ENCODE results near the gene SHB.

SHB gene

DNA sequence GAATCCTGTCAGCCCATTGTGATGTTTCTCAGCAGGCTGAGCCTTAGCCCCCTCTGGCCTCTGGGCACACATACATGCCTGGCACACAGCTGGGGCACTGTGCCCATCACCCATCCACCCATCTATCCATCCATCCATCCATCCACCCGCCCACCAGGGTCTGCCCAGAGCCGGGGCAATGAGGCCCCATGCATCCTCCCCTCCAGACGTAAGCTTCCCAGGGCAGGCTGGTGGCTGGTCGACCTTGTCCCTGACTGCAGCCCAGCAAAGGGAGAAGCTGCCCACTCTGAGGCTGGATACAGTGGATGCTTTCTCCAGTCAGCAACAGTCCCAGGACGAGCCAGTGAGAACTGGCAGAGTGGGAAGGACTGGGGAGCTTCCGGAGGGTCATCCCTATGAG lies 144.0 kb downstream of the SHB start:
- Histone ChIP-seq H3K27ac (ENCODE audit: extremely low read depth, low read depth, low read length) (no peak overlapping the region), H3K4me1 (ENCODE audit: control insufficient read depth, insufficient read depth, low read length) (no peaks in the 10 kb centered on the region), H3K9me3 (ENCODE audit: control insufficient read depth, insufficient read depth, low read depth, low read length) (no peaks in the 10 kb centered on the region), H3K36me3 (ENCODE audit: control insufficient read depth in 2 of 2, insufficient read depth in 1 of 2, low read length in 2 of 2) (peaks cover 0 to 54% of the 10 kb centered on the region in 2 experiments; a peak in 1 of 3 replicates), H3K4me3 (ENCODE audit: low read depth, low read length) (no peak overlapping the region)
- TF ChIP-seq ZNF404 (tag by site-specific recombination; IDR thresholded peaks at IDR 0.05) (no peak), IKZF3 (tag by site-specific recombination; IDR thresholded peaks at IDR 0.05) (no peak), ZBTB8A (tag by site-specific recombination; IDR thresholded peaks at IDR 0.05) (no peak), PBX3 (CRISPR knock-in tag; IDR thresholded peaks at IDR 0.05) (no peak), ZNF133 (tag by site-specific recombination; IDR thresholded peaks at IDR 0.05) (no peak), ZNF596 (tag by site-specific recombination; IDR thresholded peaks at IDR 0.05) (no peak), ZNF529 (tag by site-specific recombination; IDR thresholded peaks at IDR 0.05; ENCODE audit: insufficient replicate concordance) (no peak), ZNF610 (tag by site-specific recombination; IDR thresholded peaks at IDR 0.05; ENCODE audit: borderline replicate concordance) (no peak), ZNF350 (tag by site-specific recombination; IDR thresholded peaks at IDR 0.05) (no peak), ZNF121 (tag by site-specific recombination; IDR thresholded peaks at IDR 0.05) (no peak), ZSCAN16 (tag by site-specific recombination; IDR thresholded peaks at IDR 0.05) (no peak), ZNF701 (tag by site-specific recombination; IDR thresholded peaks at IDR 0.05) (no peak)
- TF ChIP-seq, protein P1, sequence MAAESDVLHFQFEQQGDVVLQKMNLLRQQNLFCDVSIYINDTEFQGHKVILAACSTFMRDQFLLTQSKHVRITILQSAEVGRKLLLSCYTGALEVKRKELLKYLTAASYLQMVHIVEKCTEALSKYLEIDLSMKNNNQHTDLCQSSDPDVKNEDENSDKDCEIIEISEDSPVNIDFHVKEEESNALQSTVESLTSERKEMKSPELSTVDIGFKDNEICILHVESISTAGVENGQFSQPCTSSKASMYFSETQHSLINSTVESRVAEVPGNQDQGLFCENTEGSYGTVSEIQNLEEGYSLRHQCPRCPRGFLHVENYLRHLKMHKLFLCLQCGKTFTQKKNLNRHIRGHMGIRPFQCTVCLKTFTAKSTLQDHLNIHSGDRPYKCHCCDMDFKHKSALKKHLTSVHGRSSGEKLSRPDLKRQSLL (tag by site-specific recombination; IDR thresholded peaks at IDR 0.05) = no peak
- TF ChIP-seq, protein P2, sequence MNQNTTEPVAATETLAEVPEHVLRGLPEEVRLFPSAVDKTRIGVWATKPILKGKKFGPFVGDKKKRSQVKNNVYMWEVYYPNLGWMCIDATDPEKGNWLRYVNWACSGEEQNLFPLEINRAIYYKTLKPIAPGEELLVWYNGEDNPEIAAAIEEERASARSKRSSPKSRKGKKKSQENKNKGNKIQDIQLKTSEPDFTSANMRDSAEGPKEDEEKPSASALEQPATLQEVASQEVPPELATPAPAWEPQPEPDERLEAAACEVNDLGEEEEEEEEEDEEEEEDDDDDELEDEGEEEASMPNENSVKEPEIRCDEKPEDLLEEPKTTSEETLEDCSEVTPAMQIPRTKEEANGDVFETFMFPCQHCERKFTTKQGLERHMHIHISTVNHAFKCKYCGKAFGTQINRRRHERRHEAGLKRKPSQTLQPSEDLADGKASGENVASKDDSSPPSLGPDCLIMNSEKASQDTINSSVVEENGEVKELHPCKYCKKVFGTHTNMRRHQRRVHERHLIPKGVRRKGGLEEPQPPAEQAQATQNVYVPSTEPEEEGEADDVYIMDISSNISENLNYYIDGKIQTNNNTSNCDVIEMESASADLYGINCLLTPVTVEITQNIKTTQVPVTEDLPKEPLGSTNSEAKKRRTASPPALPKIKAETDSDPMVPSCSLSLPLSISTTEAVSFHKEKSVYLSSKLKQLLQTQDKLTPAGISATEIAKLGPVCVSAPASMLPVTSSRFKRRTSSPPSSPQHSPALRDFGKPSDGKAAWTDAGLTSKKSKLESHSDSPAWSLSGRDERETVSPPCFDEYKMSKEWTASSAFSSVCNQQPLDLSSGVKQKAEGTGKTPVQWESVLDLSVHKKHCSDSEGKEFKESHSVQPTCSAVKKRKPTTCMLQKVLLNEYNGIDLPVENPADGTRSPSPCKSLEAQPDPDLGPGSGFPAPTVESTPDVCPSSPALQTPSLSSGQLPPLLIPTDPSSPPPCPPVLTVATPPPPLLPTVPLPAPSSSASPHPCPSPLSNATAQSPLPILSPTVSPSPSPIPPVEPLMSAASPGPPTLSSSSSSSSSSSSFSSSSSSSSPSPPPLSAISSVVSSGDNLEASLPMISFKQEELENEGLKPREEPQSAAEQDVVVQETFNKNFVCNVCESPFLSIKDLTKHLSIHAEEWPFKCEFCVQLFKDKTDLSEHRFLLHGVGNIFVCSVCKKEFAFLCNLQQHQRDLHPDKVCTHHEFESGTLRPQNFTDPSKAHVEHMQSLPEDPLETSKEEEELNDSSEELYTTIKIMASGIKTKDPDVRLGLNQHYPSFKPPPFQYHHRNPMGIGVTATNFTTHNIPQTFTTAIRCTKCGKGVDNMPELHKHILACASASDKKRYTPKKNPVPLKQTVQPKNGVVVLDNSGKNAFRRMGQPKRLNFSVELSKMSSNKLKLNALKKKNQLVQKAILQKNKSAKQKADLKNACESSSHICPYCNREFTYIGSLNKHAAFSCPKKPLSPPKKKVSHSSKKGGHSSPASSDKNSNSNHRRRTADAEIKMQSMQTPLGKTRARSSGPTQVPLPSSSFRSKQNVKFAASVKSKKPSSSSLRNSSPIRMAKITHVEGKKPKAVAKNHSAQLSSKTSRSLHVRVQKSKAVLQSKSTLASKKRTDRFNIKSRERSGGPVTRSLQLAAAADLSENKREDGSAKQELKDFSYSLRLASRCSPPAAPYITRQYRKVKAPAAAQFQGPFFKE (tag by site-specific recombination; IDR thresholded peaks at IDR 0.05; ENCODE audit: borderline replicate concordance) = no peak
- TF ChIP-seq, protein P3, sequence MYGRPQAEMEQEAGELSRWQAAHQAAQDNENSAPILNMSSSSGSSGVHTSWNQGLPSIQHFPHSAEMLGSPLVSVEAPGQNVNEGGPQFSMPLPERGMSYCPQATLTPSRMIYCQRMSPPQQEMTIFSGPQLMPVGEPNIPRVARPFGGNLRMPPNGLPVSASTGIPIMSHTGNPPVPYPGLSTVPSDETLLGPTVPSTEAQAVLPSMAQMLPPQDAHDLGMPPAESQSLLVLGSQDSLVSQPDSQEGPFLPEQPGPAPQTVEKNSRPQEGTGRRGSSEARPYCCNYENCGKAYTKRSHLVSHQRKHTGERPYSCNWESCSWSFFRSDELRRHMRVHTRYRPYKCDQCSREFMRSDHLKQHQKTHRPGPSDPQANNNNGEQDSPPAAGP (tag by site-specific recombination; IDR thresholded peaks at IDR 0.05) = no peak
- TF ChIP-seq, protein P4, sequence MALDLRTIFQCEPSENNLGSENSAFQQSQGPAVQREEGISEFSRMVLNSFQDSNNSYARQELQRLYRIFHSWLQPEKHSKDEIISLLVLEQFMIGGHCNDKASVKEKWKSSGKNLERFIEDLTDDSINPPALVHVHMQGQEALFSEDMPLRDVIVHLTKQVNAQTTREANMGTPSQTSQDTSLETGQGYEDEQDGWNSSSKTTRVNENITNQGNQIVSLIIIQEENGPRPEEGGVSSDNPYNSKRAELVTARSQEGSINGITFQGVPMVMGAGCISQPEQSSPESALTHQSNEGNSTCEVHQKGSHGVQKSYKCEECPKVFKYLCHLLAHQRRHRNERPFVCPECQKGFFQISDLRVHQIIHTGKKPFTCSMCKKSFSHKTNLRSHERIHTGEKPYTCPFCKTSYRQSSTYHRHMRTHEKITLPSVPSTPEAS (tag by site-specific recombination; IDR thresholded peaks at IDR 0.05) = no peak
- ChIA-PET POLR2A (interaction anchor here (0.6 kb wide), 1 partner anchor 44 kb away, joined by 3 read pairs; no protein-coding TSS in a partner anchor), CTCF (interaction anchor here (0.5 to 2.0 kb wide), 4 partner anchors 9 to 15 kb away, joined by 3 to 9 read pairs (median 3); no protein-coding TSS in a partner anchor)
